GM18868 (cell line): ENCODE data around the gene CCDC9.
A peak's percentile ranks its signal among the peaks of the same experiment; 100 is the strongest.
"Not testable (repeated sequence)": the region's sequence is repeated elsewhere in the genome, so short reads cannot be mapped to it uniquely, and the experiment has no call there.

ENCODE experiments used
- ATAC-seq: cut with Tn5 transposase; IDR thresholded peaks from one replicate; pipeline ENCODE4 v1.9.1; 2021; ENCODE audit warnings: mild to moderate bottlenecking, moderate library complexity; ENCODE audit not compliant: unreplicated experiment

CCDC9 gene

GRCh38 chr19:47258895-47259555 is 2.7 kb downstream of the CCDC9 start:
- ATAC-seq = no peak

DNA sequence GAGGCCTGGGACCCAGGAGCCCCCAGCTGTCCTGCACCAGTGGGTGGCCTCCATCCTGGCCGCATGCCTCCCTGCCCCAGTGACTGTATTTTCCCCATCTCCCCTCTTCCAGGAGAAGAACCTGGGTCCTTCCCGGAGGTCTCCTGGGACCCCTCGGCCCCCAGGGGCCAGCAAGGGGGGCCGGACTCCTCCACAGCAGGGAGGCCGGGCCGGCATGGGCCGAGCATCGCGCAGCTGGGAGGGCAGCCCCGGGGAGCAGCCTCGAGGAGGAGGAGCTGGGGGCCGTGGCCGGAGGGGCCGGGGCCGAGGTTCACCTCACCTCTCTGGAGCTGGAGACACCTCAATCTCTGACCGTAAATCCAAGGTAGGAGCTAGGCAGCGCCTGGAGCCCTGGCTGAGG is 4.2 kb downstream of the CCDC9 start:
- ATAC-seq = no peak

GRCh38 chr19:47261946-47262793 is 5.8 kb downstream of the CCDC9 start:
- ATAC-seq = not testable (repeated sequence)

DNA sequence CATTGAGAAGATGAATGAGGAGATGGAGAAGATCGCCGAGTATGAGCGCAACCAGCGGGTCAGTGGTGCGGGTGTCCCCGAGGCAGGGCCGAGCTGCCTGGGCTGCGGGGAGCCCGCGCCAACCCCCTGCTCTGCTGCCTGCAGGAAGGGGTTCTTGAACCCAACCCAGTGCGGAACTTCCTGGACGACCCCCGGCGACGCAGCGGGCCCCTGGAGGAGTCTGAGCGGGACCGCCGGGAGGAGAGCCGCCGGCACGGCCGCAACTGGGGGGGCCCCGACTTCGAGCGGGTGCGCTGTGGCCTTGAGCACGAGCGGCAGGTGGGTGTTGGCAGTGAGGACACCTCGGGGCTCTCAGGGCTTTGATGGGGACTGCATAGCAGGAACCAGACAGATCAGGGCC is 8.3 kb downstream of the CCDC9 start:
- ATAC-seq = no peak

DNA sequence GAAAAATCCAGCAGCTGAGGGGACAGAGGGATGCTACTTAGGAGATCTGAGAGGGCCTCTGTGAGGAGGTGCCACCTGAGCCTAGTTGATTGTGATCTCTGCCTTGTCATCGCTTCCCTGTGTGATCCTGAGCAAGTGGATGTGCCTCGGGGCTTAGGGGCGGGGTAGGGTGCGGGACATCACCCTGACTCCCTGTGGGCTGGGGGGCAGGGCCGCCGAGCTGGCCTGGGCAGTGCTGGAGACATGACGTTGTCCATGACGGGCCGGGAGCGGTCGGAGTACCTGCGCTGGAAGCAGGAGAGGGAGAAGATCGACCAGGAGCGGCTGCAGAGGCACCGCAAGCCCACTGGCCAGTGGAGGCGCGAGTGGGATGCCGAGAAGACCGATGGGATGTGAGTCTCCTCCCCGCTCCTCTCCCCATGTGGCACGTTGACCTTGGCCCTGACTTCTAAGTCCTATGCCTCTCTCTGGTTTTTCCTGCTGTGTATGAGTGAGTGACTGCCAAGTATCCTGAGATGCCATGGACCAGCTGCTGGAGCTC is 10.1 kb downstream of the CCDC9 start:
- ATAC-seq = no peak

DNA sequence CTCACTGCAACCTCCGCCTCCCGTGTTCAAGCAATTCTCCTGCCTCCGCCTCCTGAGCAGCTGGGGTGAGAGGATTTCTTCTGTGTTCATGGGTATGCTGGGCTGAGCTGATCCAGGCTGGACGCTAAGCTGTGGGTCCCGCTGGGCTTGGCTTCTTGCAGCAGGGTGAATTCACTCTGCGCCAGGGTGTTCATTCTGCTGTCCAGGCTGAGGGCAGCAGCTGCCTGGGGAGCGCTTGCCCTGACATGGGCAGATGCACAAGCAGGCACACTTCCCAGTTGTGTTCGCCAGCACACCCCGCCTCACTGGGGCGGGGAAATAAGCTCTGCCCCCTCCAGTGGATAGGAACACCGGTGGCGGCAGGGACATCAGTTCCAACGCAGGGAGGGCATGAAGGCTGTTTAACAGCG is 11.0 kb downstream of the CCDC9 start:
- no peak for ATAC-seq

- no peak for ATAC-seq
Observed at GRCh38 chr19:47268028-47268427, 11.7 kb downstream of the CCDC9 start.

- ATAC-seq = no peak
Observed at GRCh38 chr19:47269596-47269995, 13.3 kb downstream of the CCDC9 start.

DNA sequence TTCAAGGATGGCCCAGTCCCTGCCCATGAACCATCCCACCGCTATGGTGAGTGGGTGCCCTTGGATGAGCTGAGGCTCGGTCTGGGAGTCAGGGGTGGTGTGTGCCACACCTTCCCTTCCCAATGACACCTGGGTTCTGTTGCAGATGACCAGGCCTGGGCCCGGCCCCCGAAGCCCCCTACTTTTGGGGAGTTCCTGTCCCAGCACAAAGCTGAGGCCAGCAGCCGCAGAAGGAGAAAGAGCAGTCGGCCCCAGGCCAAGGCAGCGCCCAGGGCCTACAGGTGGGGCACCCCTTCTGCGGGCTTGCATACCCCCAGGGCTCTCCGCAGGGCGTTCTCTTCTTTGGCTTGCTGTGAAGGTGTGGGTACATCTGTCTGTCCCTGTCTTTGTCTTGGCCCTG is 14.1 kb downstream of the CCDC9 start:
- ATAC-seq = no peak

GRCh38 chr19:47271949-47272348 is 15.6 kb downstream of the CCDC9 start:
- ATAC-seq = no peak

- no peak for ATAC-seq
Observed at GRCh38 chr19:47272448-47273312, 16.4 kb downstream of the CCDC9 start.

GRCh38 chr19:47273313-47274070 is 17.2 kb downstream of the CCDC9 start:
- ATAC-seq = peak; percentile 64

DNA sequence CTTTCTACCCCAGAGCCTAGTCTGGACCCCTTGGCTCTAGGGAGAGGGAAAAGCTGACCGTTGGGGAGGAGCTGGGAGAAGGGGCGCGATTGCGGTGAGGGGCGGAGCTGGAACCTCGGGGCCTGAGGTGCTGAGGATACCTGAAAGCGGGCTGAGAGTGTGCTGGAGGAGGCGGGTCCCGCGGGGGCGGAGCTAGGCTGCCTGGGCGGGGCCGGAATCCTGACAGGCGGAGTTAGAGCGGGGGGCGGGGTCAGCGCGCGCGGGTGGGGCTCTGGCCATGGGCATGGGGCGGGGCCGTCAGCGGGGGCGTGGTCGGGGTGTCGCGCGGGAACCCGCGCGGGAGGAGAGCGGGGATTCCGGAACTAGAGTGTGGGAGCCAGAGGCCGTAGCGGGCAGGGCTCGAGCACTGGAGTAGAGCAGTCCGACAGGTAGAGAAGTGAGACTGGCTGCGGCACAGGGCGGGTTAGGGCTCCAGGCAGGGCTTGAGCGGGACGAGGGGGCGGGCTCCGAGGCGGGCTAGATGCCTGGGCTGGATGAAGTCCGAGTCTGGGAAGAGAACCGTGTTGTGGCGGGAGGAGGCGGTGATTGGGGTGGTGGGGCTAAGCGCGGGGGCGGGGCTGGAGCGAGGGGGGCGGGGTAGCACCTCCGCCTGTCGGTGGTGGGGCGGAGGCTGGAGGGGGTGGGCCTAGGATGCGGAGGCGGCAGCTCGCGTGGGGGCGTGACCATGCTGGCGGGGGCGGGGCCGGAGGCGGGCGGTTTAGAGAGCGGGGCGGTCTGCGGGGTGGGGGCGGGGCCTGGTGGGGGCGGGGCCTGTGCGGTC is 18.0 kb downstream of the CCDC9 start, which contains the start of gene INAFM1:
Gene INAFM1, plus strand, starts transcription at position 815 of the 820 bp plus-strand sequence. CDS start 35 bp downstream, outside the sequence.
- peak; percentile 47 for ATAC-seq

DNA sequence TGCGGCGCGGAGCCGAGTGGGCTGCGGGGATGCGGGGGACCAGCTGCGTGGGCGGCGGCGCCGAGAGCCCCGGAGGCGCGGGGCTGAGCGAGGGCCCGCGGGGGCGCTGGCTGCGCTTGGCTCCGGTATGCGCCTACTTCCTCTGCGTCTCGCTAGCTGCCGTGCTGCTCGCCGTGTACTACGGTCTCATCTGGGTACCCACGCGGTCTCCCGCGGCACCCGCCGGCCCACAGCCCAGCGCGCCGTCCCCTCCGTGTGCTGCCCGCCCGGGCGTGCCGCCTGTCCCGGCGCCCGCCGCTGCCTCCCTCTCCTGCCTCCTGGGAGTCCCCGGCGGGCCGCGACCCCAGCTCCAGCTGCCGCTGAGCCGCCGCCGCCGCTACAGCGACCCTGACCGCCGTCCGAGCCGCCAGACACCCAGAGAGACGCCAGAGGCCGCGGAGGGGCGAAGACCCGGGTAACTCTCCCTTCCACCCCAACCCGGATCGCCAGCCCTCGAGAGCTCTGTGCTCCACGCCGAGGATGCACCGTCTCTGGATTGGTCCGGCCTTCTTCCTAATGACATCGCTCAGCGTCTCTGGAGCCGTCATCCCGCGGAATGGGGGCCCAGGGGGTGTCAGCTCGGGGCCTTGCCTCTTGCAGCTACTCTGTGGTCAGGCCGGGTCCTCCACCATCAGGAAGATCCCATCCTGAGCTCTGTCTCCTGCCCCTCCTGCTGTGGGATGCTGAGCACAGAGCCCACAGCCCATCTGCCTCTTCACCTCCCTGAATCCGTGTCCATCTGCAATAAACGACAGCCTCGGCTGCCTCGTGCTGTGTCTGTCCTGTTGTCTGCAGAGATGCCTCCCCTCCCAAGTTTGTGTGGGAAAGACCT is 18.8 kb downstream of the CCDC9 start:
- ATAC-seq = peak; percentile 9

- ATAC-seq = no peak
Observed at GRCh38 chr19:47275791-47276461, 19.6 kb downstream of the CCDC9 start.

- ATAC-seq = not testable (repeated sequence)
Observed at GRCh38 chr19:47276513-47276912, 20.2 kb downstream of the CCDC9 start.

DNA sequence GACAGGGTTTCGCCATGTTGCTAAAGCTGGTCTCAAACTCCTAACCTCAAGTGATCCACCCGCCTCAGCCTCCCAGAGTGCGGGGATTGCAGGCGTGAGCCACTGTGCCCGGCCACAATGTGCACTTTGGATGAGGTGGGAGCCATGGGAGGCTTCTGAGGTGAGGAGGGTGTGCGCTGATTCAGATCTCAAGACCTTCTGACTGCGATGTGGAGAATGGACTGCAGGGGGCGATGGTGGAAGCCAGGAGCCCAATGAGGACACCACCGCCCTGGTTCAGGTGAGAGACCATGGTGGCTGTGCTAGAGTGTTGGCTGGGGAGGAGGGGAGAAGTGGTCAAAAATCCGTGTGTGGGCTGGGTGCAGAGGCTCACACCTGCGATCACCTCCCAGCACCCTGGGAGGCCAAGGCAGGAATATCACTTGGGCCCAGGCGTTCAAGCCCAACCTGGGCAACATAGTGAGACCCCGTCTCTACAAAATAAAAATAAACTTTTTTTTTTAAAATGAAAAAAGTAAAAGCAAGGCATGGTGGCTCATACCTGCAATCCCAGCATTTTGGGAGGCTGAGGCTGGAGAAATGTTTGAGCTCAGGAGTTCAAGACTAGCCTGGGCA is 24.0 kb downstream of the CCDC9 start:
- ATAC-seq = no peak
